ENCODE results near the gene SPATA16.

SPATA16 gene

DNA sequence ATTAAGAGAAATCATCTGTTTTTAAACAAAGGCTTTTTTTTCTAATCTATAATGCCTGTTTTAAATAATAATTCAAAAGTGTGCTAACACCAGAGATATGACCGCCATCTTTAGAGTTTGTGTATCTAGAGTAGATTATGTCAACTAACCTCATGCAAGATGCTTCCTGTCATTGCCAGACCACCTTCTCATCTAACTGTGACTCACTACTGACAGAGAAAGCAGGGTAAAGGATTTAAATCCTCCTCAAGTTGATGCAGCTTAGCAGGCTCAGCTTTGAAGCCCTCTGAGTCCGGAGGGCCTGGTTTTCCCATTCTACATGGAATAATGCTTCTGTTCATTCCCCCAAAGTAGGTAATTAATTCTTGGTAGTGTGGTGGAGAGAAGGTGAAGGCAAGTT, 282.0 kb downstream of the SPATA16 start:
- TF ChIP-seq, protein P1, sequence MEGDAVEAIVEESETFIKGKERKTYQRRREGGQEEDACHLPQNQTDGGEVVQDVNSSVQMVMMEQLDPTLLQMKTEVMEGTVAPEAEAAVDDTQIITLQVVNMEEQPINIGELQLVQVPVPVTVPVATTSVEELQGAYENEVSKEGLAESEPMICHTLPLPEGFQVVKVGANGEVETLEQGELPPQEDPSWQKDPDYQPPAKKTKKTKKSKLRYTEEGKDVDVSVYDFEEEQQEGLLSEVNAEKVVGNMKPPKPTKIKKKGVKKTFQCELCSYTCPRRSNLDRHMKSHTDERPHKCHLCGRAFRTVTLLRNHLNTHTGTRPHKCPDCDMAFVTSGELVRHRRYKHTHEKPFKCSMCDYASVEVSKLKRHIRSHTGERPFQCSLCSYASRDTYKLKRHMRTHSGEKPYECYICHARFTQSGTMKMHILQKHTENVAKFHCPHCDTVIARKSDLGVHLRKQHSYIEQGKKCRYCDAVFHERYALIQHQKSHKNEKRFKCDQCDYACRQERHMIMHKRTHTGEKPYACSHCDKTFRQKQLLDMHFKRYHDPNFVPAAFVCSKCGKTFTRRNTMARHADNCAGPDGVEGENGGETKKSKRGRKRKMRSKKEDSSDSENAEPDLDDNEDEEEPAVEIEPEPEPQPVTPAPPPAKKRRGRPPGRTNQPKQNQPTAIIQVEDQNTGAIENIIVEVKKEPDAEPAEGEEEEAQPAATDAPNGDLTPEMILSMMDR (conservative IDR thresholded peaks at IDR 0.05): no peak
- no peak overlapping the region for H3K27ac ChIP-seq

DNA sequence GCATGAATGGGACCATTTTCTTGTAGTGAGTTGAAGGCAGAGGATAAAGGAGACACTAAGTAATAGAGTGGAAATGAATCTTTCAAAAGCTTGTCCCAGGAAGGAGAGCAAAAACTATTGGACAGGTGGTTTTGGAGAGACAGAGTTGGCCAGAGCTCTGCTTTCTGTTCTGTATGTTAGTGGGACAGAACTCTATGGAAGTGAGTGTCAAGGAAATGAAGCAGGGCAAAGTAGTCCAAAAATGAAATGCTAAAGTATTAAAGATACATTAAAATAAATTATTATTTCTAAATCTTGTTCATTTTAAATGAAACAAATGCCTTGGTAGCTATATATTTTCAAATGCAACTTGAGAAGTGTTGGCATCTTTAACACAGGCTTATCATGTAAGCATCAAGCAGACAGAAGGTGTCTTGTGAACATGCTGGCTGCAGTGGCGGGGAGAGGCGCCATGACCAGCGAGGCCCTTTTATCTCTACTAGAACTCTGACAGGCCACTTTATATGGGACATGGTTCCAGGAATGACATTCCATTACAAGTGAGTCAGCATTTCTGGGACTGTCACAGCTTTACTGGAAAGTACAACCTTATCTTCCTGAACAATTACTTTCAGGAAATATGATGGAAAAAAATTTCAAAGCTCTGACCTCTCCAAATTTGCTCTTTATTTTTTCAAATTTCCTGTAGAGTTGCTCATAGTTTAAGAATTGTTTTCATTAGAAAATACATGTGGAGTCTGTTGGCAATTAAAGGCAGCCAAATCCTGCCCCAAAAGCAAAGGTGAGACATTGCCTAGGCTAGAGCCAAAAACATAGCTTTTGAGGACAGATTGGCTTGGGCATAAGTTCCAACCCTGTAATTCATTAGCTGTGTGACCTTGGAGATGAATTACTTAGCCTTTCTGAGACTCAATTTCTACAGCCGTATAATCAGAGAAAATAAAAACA, 284.0 kb downstream of the SPATA16 start:
- H3K27ac ChIP-seq: no peak overlapping the region
- TF ChIP-seq, protein P1 (conservative IDR thresholded peaks at IDR 0.05): no peak

DNA sequence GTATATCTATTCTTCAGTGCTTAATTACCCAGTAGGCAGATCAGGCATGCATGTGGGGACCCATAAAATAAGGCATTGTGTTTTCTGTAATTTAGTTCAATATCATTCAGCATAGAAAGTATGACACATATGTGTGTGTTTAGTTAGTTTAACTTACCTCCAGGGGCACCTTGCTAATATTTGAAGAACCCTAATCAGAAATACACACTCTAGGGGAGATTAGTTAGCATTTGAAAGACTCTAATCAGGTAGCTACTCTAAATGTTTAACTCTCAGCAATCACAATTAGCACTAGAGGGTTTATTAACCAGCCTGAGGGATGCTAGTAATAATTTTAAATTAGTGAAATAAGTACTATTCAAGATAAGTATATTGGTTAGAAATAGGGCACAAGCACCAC, 286.0 kb downstream of the SPATA16 start:
- H3K27ac ChIP-seq: no peak overlapping the region
- TF ChIP-seq, protein P1 (conservative IDR thresholded peaks at IDR 0.05): no peak

DNA sequence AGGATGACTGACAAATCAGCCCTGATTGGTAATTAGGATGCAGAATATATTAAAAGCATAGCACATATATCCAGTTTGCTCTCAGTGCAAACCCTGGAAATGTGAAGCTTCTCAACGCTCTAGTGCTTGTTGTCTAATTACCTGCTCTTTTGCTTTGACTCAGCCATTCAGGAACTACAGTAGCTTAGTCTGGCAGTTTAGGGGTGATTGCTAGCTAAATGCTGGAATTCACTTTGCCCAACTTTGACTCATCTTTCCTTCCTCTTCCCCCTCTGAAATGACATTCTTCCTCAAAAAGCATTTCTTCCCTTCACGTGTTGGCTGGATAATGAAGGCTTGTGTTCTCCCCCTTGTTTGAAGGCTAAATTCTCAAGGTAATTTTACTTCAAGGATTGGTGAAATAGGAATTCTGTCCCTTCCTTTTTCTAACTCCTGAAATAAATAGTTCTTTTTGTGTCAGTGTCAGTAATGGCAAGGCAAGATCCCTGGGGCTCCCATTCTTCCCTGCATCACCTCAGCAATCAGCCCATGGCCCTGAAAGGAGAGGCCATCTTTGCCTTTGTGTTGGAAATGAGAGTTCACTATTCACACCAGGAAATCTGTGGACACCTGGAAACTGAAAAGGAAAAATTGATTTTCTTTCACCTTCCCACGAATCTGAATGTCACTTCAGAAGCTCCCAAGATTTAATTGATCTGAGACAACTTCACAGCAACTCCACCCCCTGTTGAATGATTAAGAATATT, 286.9 kb downstream of the SPATA16 start:
- TF ChIP-seq, protein P1 (conservative IDR thresholded peaks at IDR 0.05): no peak
- no peak overlapping the region for H3K27ac ChIP-seq

DNA sequence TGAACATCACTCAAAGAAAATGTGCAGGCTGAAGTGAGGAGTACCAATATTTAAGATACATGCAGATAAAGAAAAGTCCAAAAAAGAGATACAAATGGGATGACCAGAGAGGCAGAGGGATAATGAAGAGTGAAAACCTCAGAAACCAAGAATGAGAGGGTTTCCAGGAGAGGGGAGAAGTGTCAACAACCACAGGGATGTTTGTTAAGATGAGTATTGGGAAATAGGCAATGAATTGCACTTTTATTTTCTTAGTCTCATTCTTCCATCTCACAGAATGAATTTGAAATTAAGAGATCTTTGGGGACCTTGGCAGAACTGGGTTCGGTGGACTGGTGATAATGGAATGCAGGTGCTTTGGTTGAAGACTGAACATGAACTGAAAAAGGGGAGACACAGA, 288.0 kb downstream of the SPATA16 start:
- TF ChIP-seq, protein P1 (conservative IDR thresholded peaks at IDR 0.05): no peak
- H3K27ac ChIP-seq: no peak overlapping the region

DNA sequence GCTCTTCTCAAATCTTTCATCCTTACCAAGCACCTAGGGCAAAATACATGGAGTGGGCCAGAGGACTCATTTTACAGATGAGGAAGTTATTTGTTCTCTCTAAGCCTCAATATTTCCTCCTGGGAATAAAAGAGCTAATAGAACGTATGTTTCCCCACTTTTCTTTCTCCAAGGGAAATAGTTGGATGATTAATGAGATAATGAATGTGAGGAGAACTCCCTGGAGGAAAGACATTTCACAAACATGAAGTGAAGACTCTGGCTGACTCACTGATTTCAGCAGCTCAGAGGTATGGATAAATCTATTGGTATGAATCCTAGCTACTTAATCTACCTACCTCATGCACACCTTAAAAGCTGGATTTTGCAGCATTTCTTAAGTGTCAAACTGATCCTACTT, 292.1 kb downstream of the SPATA16 start:
- H3K27ac ChIP-seq: no peak overlapping the region
- TF ChIP-seq, protein P1 (conservative IDR thresholded peaks at IDR 0.05): no peak

DNA sequence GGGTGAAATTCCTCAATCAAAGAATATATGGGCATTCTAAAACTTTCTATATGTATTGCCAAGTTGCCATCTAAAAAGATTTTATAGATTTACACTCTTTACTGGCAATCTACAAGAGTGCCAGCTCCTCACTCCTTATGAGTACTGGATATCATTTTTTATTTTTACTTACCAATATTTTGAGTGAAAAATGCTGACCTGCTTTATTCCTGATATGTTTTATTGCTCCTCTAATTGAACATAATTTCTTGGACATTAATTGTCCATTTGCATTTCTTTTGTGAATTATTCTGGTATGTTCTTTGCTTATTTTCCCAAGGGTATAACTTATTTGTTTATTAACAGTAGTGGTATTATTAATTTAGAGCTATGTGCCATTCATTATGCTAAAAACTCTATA, 293.7 kb downstream of the SPATA16 start:
- TF ChIP-seq, protein P1 (conservative IDR thresholded peaks at IDR 0.05): no peak
- no peak overlapping the region for H3K27ac ChIP-seq

Data from VCaP (cell line).